Upper lobe of left lung (tissue), 6 donors: Measurements from ENCODE around the gene FKBP2. TPM values are rescaled to one million over a fixed set of nuclear protein-coding genes. Genes with fewer than 3 reads are reported as not detected.

ENCODE experiments used
- ATAC-seq, 2 donors: fragments of 200-7000 bp; cut with Tn5 transposase; one replicate each; pipeline ENCODE4 v1.9.1; 2022; ENCODE audit warnings: mild to moderate bottlenecking in 2 of 2, moderate library complexity in 2 of 2; ENCODE audit not compliant: low FRiP score in 2 of 2
- DNase-seq, 2 donors: peaks; one replicate each; pipeline ENCODE4 v3.0.0-alpha.2; 2019 to 2020
- H3K27ac ChIP-seq, 4 donors: fragments of 200-600 bp; sonication (generic); one replicate each; pipeline ENCODE4 v1.5.1; 2016 to 2019
- H3K27me3 ChIP-seq, 4 donors: fragments of 200-600 bp; sonication (generic); one replicate each; pipeline ENCODE4 v1.5.1; 2017 to 2019
- H3K36me3 ChIP-seq, 4 donors: fragments of 200-600 bp; sonication (generic); one replicate each; pipeline ENCODE4 v1.5.1; 2016 to 2019
- H3K4me1 ChIP-seq, 4 donors: fragments of 200-600 bp; sonication (generic); one replicate each; pipeline ENCODE4 v1.5.1; 2018 to 2019
- H3K4me3 ChIP-seq, 4 donors: fragments of 200-600 bp; sonication (generic); one replicate each; pipeline ENCODE4 v1.5.1; 2017 to 2019; ENCODE audit warnings: mild to moderate bottlenecking in 2 of 4, moderate library complexity in 1 of 4
- H3K9me3 ChIP-seq, 4 donors: fragments of 200-600 bp; sonication (generic); one replicate each; pipeline ENCODE4 v1.5.1; 2018 to 2019
- CTCF ChIP-seq, 6 experiments: fragments of 450-650 bp in 4 of 6; fragments of 200-600 bp in 2 of 6; sonication (generic) in 2 of 6; IDR thresholded peaks; one replicate each; pipeline ENCODE4 v1.5.1; 2016 to 2019; ENCODE audit warnings: antibody characterized with exemption in 6 of 6
- EP300 ChIP-seq, 4 donors: sonication (generic); formaldehyde crosslinking; IDR thresholded peaks; one replicate each; pipeline ENCODE4 v1.5.1; 2017; ENCODE audit warnings: antibody characterized with exemption in 4 of 4, control low read depth in 2 of 4
- POLR2A ChIP-seq, 4 donors: fragments of 450-650 bp; IDR thresholded peaks; one replicate each; pipeline ENCODE4 v1.5.1; 2016 to 2017; ENCODE audit warnings: antibody characterized with exemption in 4 of 4, mild to moderate bottlenecking in 2 of 4
- POLR2AphosphoS5 ChIP-seq, 2 donors: sonication (generic); formaldehyde crosslinking; IDR thresholded peaks; one replicate each; pipeline ENCODE4 v1.5.1; 2017; ENCODE audit warnings: antibody characterized with exemption in 2 of 2
- WGBS, 2 donors: methylation state at CpG; one replicate each; pipeline ENCODE4 v1.1.5; 2017 to 2018; 5-methylcytosine and 5-hydroxymethylcytosine counted together
- total RNA-seq, 6 donors: library from RNA; depleted of rRNA in 4 of 6; stranded (reverse); fragments of >200 nt in 4 of 6; gene quantifications; one replicate each; pipeline versions ENCODE4 v1.1.0 to v1.2.1, GENCODE V29; 2016 to 2021
- donor health status: DM: no; HTN: no; CAD: no; lungs with moderate emphysema.
- donor health status: DM: no; HTN: yes; CAD: no; lungs with severe emphysema.

FKBP2 gene
- total RNA-seq, 6 donors from 2014 or later: 40.9 to 132 (median 63.1) TPM

DNA sequence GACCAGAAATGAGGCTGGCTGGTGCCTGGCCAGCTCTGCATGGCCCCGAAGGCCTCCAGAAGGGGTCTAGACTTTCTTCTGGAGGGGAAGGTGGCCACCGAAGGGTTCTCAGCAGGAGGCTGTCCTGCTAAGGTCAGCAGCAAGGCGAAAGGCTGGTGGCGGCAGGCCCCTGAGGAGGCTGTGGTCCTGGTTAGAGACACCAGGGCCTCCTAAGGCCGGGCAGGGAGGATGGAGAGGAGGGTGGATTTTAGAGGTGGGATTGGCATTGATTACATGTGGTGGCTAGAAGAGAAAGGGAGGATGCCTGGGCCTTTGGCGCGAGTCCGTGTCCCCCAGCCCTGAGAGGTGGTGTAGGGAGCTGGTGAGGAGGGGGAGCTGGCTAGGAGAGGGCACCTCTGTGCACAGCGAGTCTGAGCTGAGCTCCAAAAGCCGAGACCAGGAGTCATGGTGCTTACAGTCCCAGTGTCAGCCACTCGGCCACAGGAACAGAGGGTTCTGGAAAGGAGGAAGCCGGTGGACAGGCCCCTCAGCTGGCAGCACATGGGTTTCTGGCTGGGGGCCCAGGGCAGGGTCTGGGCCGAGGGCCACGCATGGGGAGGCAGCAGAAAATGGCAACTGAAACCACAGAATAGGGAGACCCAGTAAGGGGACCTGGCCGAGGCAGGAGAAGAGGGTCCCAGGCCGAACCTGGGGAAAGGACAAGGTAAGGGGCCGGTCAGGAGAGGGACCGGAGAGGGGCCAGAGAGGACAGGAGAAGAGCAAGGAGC is 31.9 kb upstream of the FKBP2 start:
- peaks cover 24 to 46% (median 36%) of the 10 kb centered on the region in 4 donors for H3K4me1 ChIP-seq
- peak overlapping the region; percentile 86 to 94 (median 90) for H3K27ac ChIP-seq
- H3K4me3 ChIP-seq: peak overlapping the region in 1 of 4 donors; percentile 62
- peak in 1 of 2 donors; percentile 59 for DNase-seq
- H3K27me3 ChIP-seq: no peaks in the 10 kb centered on the region
- H3K36me3 ChIP-seq: peaks cover 0 to 31% (median 22%) of the 10 kb centered on the region in 4 donors
- TF ChIP-seq CTCF (IDR thresholded peaks at IDR 0.05) (no peak), POLR2AphosphoS5 (IDR thresholded peaks at IDR 0.05) (no peak), EP300 (IDR thresholded peaks at IDR 0.05) (no peak), POLR2A (IDR thresholded peaks at IDR 0.05) (no peak)
- no peaks in the 10 kb centered on the region for H3K9me3 ChIP-seq
- WGBS, 2 donors: 84 to 86% methylated on average over 16 to 18 of the region's 18 CpGs
- no peak for ATAC-seq

DNA sequence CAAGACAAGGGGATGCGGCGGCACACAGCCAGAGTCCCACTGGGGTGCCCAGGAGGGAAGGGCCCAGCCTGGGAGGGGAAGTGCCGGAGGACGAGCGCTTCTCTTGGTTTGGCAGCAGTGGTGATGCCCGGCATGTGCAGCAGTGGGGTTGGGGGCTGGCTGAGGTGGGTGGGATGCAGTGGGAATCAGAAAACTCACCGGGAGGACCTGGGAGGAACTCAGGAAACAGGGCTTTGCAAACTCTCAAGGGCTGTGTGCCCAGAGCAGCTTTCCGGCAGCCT is 31.4 kb upstream of the FKBP2 start:
- Histone ChIP-seq H3K27me3 (no peaks in the 10 kb centered on the region), H3K9me3 (no peaks in the 10 kb centered on the region), H3K27ac (peak overlapping the region in 1 of 4 donors; percentile 86), H3K4me1 (peaks cover 20 to 41% (median 32%) of the 10 kb centered on the region in 4 donors), H3K4me3 (no peak overlapping the region), H3K36me3 (peaks cover 0 to 27% (median 18%) of the 10 kb centered on the region in 4 donors)
- ATAC-seq: no peak
- 88 to 91% methylated on average over 7 to 8 of the region's 8 CpGs for WGBS, 2 donors
- DNase-seq: no peak
- TF ChIP-seq EP300 (IDR thresholded peaks at IDR 0.05) (no peak), POLR2AphosphoS5 (IDR thresholded peaks at IDR 0.05) (no peak), CTCF (IDR thresholded peaks at IDR 0.05) (no peak), POLR2A (IDR thresholded peaks at IDR 0.05) (no peak)

- no peak overlapping the region for H3K27ac ChIP-seq
- no peaks in the 10 kb centered on the region for H3K27me3 ChIP-seq
- H3K9me3 ChIP-seq: no peaks in the 10 kb centered on the region
- H3K4me1 ChIP-seq: peaks cover 14 to 31% (median 24%) of the 10 kb centered on the region in 4 donors
- ATAC-seq: no peak
- no peak overlapping the region for H3K4me3 ChIP-seq
- TF ChIP-seq CTCF (IDR thresholded peaks at IDR 0.05): no peak
- TF ChIP-seq POLR2A (IDR thresholded peaks at IDR 0.05): no peak
- TF ChIP-seq POLR2AphosphoS5 (IDR thresholded peaks at IDR 0.05): no peak
- no peak for TF ChIP-seq EP300 (IDR thresholded peaks at IDR 0.05)
- DNase-seq: peak in 1 of 2 donors; percentile 71
- peaks cover 0 to 29% (median 18%) of the 10 kb centered on the region in 4 donors for H3K36me3 ChIP-seq
- WGBS, 2 donors: 91 to 94% methylated on average over 19 to 24 of the region's 24 CpGs
Measured at GRCh38 chr11:64210301-64211020, 30.4 kb upstream of the FKBP2 start.

DNA sequence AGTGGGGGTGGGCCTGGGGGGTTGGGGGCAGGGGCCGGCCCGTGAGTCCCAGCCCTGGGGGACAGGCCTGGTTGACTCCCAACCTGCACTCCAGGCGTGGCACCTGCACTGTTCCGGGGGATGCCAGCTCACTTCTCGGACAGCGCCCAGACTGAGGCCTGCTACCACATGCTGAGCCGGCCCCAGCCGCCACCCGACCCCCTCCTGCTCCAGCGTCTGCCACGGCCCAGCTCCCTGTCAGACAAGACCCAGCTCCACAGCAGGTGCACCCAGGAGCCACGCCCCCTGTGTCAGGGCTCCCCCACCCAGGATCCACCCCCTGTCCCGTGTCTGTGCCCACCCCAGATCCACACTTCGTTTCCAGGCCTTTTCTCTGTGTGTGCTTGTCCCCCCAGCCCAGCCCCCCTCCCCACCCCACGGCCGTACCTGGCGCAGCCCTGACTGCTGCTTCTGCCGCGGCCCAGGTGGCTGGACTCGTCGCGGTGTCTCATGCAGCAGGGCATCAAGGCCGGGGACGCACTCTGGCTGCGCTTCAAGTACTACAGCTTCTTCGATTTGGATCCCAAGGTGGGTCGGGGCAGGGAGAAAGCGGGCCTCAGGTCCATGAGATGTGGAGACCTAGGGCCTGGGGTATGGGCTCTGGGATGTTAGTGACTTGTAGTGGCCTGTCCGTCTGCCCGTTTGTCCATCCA is 29.6 kb upstream of the FKBP2 start:
- 91 to 92% methylated on average over 28 to 30 of the region's 30 CpGs for WGBS, 2 donors
- Histone ChIP-seq H3K9me3 (no peaks in the 10 kb centered on the region), H3K27me3 (no peaks in the 10 kb centered on the region), H3K4me1 (peaks cover 8 to 25% (median 15%) of the 10 kb centered on the region in 4 donors), H3K4me3 (no peak overlapping the region), H3K36me3 (peaks cover 0 to 33% (median 17%) of the 10 kb centered on the region in 4 donors), H3K27ac (no peak overlapping the region)
- no peak for ATAC-seq
- DNase-seq: peak in 1 of 2 donors; percentile 73
- TF ChIP-seq CTCF (IDR thresholded peaks at IDR 0.05) (no peak), POLR2A (IDR thresholded peaks at IDR 0.05) (no peak), POLR2AphosphoS5 (IDR thresholded peaks at IDR 0.05) (no peak), EP300 (IDR thresholded peaks at IDR 0.05) (no peak)
